Fibroblast of lung (primary cell): Measurements from ENCODE around the gene KCNAB2.
"Not testable (repeated sequence)": the region's sequence is repeated elsewhere in the genome, so short reads cannot be mapped to it uniquely, and the experiment has no call there.

Experiments used
- CTCF ChIP-seq, 2 donors: IDR thresholded peaks in 1 of 2; conservative IDR thresholded peaks in 1 of 2; 1 replicate in 1 of 2; 2 replicates in 1 of 2; pipeline ENCODE4 v1.5.1; 2011 to 2012; ENCODE audit warnings: low read length in 2 of 2, control low read depth in 1 of 2, inconsistent platforms in 1 of 2, low read depth in 1 of 2, mild to moderate bottlenecking in 1 of 2
- EZH2 ChIP-seq: IDR thresholded peaks from 2 replicates; pipeline ENCODE4 v1.5.1; 2012; ENCODE audit warnings: low read length, control low read depth, mild to moderate bottlenecking; ENCODE audit errors: missing control alignments

DNA sequence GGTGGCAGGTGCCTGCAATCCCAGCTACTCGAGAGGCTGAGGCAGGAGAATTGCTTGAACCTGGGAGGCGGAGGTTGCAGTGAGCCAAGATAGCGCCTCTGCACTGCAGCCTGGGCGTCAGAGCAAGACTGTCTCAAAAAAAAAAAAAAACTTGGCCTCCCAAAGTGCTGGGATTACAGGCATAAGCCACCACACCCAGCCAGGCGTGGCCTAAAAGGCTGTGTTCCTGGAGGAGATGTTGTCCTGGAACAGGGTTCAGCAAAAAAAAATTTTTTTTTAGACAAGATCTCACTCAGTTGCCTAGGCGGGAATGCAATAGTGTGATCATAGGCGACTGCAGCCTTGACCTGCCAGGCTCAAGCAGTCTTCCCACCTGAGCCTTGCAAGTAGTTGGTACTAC, 28.0 kb upstream of the KCNAB2 start:
- TF ChIP-seq CTCF (conservative IDR thresholded peaks at IDR 0.05 in 1 of 2, IDR thresholded peaks at IDR 0.05 in 1 of 2; ENCODE audit: low read depth in 1 of 2, low read length in 2 of 2); EZH2: not testable (repeated sequence)
